Kidney tubule cell (primary cell): ENCODE data around the gene EMID1.
A peak's percentile ranks its signal among the peaks of the same experiment; 100 is the strongest.
"Not testable (repeated sequence)": the region's sequence is repeated elsewhere in the genome, so short reads cannot be mapped to it uniquely, and the experiment has no call there.

Experiments
- DNase-seq: peaks from one replicate; pipeline ENCODE4 v3.0.0-alpha.2; 2018; ENCODE audit warnings: low spot score

The EMID1 gene

DNA sequence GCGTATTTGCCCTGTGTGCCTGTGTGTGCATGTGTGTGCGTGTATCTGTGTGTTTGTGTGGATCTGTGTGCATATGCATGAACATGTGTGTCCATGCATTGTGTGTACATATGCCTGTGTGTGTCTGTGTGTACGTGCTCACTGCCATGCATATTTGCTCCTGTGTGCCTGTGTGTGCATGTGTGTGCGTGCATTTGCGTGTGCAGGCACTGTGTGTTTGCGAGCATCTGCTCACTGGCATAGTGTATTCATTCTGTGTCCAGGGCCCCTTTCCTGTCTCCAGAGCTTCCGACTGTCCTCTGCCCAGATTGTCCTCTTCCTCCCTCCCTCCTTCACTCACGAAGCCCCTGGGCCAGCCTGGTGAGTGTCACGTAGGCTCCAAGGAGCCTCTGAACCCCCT lies 5.8 kb downstream of the EMID1 start:
- no peak for DNase-seq

DNA sequence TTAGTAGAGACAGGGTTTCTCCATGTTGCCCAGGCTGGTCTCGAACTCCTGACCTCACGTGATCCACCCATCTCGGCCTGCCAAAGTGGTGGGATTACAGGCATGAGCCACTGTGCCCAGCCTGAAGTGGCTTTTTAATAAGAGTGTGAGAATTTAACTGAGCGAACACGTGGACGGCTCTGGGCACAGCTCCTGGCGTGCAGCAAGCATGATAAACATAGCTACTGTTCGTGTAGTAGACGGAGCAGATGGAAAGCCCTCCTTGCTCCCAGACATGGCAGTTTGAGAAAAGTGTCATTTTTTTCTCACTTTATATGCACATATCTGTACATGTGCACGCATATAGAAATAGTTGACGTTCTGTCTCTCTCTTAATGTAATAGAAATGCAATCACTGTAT lies 7.0 kb downstream of the EMID1 start:
- DNase-seq: no peak

DNA sequence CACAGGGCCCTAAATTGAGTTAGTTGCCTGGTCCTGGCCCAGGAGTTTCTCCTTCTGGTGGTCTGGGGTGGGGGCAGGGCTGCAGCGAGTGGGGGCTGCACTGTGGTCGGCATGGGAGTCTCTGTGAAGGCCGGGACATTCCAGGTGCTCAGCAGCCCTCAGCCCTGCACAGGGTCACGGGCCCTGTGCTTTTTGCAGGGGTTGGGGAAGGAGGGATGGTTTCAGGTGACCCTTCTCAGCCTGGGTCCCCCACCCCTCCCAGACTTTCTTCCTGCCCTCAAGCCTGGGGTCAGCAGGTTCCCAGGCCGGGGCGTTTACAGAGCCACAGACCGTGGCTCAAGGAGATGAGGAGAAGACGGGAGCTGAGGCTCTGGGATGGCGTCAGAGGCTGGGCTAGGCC lies 7.8 kb downstream of the EMID1 start:
- DNase-seq: no peak

DNA sequence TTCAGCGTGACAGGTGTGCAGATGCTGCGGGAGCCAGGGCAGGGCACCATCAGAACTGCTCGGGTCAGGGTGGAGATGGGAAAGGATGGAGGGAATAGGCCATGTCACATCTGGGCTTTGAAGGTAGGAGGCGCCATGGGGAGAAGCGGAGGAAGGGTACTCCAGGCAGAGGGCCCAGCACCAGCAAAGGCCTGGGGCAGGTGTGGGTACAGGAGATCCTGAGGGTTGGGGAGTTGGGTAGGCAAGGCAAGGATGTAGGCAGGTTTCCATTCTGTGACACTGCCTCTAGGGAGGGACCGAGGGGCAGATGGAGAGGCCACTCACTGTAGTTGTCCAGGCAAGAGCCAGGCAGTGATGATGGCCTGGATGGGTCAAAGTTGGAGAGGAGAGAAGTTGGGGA lies 8.5 kb downstream of the EMID1 start:
- no peak for DNase-seq

DNA sequence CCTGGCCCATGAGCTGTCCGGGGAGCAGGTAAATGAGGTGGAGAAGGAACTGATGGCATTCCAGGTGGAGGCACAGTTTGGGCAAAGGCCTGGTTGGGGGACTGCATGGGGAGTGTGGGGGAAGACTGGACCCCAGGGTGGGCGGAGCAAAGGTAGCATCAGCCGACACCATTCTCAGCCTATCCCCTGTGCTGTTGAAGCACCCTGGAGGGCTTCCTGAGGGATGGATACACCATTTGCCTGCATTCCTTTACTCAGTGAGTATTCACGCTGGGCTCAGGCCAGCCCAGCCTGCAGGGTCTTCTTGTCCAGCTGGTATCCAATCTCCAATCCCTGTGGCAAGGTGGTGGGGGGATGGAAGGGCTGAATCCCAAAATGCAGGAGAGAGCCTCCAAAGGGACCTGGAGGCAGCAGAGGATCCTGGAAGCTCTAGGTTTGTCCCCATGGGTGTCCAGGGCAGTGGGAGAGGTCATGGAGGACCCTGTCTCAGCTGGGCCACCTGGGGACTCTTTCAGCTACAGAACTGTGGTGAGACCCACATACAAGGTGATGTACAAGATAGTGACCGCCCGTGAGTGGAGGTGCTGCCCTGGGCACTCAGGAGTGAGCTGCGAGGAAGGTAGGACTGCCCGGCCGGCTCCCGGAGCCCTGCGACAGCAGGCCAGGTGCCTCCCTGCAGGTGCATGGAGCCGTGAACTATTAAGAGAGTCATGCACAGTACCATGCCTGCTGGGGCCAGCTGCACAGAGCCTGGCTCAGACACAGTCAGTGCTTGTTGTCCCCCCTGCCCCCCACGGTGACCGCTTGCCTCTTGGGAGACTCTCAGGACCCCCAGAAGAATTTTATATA lies 9.5 kb downstream of the EMID1 start:
- no peak for DNase-seq

DNA sequence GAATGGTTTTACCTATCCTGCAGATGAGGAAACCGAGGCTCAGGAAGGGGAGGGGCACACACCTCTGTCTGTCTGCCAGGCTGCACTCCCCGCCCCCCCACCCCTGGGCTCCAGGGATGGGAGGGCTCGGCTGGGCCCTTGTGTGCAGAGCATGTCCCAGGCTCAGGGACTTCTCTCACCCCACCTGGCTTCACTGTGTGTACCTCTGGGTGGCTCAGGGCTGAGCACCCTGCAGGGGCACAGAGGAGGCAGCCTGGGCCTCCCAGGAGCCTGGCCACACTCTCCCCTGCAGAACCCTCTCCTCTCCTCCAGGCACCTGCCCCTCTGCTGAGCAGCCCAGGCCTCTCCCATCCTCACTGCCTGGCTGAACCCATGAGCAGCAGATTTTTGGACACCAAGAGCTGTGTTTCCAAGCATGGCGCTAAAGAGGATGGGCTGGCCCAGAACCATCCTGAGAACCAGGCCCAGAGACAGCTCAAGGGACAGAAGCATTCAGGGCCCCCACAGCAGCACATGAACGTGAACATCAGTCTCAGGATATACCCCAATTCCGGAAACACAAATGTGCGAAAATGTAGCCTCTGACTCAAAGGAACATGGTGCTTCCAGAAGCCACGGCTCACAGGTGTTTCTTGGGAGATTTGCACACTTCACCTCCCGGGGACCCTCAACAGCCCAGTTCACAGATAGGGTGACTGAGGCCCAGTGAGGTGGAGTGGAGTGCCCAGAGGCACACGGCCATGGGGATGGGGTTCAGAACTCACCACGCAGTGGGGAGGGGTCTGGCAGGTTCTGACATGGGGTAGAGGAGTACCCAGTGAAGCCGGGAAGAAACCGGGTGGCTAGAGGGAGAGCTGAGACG lies 10.5 kb downstream of the EMID1 start:
- no peak for DNase-seq

DNA sequence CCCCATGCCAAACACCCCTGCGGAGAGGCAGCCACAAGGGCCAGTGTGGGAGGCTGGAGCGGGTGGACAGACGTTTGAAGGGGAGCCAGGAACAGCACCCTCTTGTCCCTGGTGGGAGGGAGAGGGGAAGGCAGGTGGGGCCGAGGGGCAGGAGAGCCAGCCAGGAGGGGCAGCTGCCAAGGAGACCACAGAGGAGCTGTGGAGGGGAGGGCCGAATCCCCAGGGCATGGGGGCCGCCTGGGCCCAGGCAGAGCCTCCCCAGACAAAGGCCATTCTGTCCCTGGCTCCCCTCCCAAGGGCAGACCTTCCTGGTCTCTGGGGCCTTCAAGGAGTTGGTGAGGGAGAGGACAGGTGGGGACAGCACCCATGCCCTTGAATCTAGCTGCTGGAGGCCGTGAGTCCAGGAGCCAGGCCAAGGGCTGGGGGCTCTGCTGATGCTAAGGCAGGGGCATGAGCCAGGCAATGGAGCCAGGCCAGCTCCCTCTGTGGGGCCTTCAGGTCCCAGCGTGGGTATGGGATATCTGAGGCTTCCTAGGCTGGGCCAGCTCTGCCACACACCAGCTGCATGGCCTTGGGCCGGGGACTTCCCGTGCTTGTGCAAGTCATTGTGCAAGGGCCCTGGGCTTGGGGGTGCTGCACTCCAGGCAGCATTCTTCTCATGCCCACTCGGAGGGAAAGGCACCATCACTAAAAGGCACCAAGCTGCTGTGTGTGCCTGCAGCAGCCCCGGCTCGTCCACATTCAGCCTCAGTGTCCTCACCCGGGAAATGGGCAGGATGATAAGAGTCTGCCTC lies 11.4 kb downstream of the EMID1 start:
- DNase-seq: peak; percentile 6

DNA sequence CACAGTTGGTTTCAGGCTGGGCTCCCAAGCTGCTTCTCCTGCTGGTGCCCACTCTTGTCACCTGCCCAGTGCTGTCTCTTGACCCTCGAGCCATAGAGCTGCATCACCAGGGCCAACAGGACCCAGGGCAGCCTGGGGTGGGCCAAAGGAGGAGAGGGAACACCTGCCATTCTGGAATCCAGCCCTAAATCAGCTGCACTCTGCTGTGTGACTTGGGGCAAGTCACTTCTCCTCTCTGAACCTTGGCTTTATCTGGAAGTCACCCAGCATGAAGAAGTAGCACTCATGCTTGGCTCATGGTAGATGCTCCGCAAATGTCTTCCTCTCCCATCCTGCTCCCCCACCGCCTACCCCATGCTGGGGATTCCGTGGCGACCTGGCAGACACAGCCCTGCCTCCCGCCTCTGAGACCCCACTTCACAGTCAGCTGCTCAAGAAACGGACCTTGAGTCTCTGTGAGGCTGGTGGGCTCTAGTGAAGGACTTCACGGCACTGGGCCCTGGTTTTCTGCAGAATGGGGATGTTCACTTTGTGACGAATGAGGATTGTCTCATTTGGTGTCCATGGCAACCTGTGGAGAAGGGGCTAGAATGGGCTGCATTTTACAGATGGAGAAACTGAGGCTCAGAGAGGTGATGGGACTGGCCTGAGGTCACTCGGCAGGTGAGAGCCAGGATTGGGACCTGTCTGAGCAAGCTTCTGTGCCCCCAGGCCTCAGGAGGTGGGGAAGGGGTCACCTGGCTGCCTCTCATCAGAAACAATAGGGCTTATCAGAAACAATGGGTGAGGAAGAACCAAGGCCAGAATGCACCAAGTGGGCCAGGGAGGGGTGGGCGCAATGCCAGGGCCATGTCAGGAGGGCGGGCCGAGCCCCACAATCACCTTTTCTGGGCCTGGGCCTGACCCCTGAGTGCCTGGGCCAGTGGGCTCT lies 12.4 kb downstream of the EMID1 start:
- DNase-seq: no peak

DNA sequence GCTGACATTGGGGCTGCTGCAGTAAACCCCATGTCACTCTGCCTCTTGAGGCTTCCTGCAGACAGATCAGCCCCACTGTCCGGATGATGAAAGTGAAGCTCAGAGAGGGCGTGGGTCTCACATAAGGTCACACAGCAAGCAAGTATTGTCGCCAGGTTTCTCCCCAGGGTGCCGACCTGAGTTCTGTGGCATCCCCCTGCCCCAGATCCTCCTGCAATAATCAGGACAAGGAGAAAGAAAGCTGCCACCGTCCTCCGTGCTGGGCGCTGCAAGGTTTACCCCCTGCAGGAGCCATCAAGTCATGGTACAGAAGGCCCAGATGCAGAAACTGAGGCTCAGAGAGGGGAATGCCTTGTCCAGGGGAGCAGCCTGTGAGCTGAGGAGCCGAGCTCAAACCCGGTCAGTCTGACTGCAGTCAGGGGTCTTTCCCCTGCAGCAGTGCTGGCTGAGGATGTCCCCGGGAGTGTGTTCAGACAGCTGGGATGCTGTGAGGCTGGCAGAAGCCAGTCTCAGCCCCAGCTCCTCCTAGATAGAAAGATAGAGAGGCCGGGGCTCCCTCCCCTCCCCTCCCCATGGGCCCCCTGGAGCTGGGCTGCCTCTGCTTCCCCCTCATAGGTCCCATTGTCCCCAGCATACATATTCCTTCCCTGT lies 13.2 kb downstream of the EMID1 start:
- DNase-seq: no peak

DNA sequence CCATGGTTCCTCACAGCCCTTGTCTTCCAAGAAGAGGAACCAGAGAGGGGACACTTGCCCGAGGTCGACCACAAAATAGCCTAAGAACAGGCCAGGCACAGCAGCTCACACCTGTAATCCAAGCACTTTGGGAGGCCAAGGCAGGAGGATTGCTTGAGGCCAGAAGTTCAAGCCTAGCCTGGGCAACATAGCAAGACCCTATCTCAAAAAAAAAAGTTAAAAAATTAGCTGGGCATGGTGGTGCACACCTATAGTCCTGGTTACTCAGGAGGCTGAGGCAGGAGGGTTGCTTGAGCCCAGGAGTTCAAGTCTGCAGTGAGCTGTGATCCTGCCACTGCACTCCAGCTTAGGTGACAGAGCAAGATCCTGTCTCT lies 13.7 kb downstream of the EMID1 start:
- not testable (repeated sequence) for DNase-seq

DNA sequence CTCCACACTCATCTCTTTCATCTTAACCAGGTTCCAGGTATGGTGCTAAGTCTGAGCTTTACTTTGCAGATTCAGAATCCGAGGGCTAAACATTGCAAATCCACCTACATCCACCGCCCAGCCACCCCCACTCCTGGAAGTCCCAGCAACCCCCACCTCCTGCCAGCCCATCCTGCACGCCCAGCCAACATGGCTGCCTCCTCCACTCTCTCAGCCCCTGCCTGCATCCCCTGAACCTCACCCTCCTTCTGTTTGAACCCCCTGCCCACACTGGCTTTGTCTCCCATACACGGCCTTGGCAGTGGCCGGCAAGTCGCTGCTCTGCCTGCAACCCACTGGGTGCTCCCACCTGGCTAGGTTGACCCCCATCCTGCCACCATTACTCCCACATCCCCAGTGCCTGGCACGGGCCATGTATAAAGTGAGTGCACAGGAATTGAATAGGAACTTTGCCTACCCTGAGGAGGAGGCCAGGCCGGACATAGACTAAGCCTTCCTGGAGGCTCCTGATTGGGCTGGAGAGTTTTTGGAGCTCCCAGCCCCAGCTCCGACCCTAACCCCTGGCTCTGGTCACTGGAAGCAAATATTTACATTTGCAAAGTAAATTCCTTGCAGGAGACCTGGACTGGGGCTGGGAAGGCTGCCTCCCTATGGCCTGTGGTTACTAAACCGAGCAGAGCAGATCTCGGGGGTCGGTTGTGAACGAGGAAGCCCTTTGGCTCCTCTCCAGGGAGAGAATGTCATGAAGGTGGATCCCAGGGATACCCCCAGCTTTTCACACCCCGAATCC lies 14.4 kb downstream of the EMID1 start:
- DNase-seq: no peak

DNA sequence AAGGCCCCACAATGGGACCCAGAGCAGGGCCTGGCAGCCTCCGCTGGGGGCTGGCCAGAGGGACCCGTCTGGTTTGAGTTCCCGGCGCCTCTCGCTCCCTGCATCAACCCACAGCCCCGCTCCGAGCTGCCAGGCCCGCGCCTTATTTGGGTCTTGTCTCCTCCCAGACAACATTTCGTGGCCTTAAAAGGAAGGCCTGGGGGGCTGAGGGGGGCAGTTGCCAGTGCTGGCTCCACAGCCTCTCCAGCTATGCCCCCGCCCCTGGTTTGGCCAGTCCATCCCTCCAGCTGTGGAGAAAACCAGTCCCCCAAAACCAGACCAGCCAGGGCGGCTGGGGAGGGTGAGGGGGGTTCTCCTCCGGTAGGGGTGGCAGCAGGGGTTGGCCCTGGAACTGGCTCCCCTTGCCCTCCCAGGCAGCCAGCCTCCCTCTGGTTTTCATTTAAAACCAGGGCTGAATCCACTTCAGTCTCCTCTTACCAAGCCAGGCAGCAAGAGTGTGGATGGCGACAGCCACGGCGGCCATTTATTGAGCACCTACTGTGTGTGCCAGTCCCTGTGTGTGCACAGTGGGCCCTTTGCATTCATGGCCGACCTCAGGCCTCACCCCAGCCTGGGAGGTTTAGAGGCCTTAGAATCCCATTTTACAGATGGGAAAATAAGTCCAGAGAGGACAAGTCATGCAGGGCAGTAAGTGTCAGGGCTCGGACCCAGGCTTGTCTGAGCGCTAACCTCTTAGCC lies 18.6 kb downstream of the EMID1 start:
- no peak for DNase-seq

DNA sequence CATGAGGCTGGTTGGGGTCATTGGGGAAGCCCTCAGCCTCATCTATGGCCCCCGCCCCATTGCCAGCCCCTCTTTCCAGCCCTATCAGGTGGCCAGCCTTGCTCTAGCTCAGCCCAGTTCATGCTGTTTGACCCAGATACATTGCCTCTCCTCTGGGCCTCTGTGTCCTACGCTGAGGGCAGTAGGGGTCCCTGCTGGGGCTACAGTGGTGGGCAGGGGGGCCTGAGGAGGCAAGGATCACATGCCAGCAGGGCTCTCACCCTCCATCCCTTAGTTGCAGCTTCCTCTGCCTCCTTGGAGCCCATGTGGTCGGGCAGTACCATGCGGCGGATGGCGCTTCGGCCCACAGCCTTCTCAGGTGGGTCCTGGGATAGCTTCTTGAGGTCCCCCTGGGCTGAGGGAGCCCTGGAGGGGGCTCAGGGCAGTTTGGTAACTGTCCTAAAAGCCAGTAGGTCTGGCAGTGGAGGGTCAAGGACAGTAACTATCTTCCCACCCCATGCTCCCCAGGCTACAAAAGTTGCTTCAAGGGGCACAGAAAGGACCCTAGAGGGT lies 19.2 kb downstream of the EMID1 start:
- no peak for DNase-seq

DNA sequence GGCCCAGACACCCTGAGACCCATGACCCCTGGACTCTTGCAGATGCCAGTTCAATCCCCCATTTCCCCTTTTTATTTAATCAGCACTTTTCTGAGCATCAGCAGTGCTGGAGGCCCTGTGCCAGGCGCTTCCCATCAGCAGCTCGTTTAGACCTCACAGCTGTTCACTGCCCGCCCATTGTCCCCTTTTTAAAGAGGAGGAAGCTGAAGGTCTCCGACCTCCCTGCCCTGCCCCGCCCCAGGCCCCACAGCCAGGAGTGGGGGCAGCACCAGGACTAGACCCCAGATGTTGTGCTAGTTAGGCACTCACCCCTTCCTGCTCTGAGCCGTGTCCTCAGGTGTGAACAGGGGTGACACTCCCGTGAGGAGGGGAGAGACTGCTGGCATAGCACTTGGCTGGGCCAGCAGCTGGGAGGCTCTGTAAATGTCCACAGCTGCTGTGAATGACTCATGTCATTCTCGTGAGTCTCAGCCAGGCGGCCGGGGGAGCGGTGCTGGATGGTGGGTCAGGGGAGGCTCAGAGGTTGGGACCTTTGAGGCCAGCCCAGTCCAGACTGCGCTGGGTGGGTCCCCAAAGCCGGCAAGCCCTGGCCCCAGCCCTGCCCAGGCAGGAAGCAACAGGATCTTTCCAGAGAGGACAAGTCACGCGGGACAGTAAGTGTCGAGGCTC lies 19.9 kb downstream of the EMID1 start:
- DNase-seq: no peak

DNA sequence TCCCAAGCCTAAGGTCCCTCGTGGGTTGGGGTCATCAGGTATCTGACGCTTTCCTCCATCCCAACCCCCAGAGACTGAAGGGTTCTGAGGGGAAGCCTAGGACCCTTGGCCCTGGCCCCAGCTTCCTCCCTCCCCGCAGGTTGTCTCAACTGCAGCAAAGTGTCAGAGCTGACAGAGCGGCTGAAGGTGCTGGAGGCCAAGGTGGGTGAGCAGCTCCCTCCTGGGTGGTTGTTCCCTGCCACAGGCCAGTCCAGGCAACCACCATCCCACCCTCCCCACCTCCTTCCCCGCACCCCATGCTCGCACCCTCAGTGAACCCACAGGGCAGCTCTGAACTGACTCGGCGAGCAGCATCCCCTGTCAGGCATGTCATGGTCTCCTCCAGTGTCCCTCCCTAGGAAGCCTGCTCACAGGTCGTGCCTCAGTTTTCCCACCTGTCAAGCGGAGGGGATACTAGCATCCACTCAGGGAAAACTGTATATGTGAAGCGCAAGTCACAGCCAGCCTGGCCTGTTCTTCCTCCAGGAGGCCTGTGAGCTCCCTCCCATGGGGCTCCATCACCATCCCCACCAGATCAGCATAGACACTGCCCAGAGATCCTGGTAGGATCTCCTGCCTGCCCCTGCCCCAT lies 20.8 kb downstream of the EMID1 start:
- no peak for DNase-seq

DNA sequence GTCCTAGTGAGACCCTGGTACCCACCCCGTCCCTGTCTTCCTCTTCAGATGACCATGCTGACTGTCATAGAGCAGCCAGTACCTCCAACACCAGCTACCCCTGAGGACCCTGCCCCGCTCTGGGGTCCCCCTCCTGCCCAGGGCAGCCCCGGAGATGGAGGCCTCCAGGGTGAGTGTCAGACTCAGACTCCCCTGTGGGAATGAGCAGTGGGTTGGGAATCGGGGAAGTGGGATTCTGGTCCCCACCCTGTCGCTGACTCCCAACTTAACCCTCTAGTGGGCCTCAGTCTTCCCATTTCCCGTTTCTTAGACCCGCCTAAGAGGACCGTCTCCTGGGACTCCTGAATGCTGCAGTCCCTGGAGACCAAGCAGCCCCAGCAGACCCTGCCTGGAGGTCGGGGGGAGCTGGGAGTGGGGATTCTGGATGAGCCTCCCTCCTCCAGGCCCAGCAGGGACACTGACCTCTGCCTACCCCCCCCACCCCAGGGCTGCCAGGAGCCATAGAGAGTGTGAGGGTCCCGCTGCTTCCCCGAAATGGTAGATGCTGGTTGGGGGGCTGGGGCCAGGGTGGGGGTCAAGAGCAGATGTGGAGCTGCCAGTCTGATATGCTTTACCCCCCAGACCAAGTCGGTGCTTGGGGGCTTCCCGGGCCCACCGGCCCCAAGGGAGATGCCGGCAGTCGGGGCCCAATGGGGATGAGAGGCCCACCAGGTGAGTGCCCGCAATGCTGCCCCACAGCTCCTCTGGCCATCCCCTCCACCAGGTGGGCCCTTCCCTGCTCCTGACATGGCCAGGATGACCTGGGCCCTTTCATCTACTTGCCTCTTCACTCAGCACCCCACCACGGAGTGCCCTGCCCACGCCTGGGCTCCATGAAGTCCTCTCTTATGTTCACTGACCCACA lies 25.5 kb downstream of the EMID1 start:
- DNase-seq: no peak
